Endothelial cell of umbilical vein (primary cell): ENCODE measurements around the gene PLPPR3. TPM values are rescaled to one million over a fixed set of nuclear protein-coding genes. Genes with fewer than 3 reads are reported as not detected.

Source experiments
- BruUV-seq: library from RNA; stranded (reverse); fragments of 400-500 nt; replicated peaks from 2 replicates; lab custom pipeline; 2021; lab: Mats Ljungman, UMichigan
- CTCF ChIA-PET: fragments of 300-600, 350-600 bp; sonication (Branson Sonifier 250); formaldehyde crosslinking; loops from one replicate; lab custom pipeline; 2021; ENCODE audit warnings: antibody characterized with exemption, inconsistent platforms; lab: Charles Lee
- POLR2A ChIA-PET: fragments of 300-600, 350-600 bp; sonication (Branson Sonifier 250); formaldehyde crosslinking; loops from one replicate; lab custom pipeline; 2021; ENCODE audit warnings: antibody characterized with exemption, inconsistent platforms; lab: Charles Lee
- DNase-seq: peaks from one replicate; pipeline ENCODE4 v3.0.0-alpha.2; 2011; ENCODE audit warnings: low read depth, low spot score
- FAIRE-seq: peaks from 2 replicates; lab custom pipeline; 2011; peaks lifted over from hg19 to GRCh38; lab: Jason Lieb, UNC
- H2AFZ ChIP-seq: 2 replicates; pipeline ENCODE4 v1.6.0; 2012; ENCODE audit warnings: low read depth, low read length, control low read depth, inconsistent platforms
- H3K27ac ChIP-seq: 2 replicates; pipeline ENCODE4 v1.5.1; 2011; ENCODE audit warnings: low read depth, mild to moderate bottlenecking, control low read depth, low read length, moderate library complexity; ENCODE audit not compliant: insufficient read depth
- H3K27me3 ChIP-seq, 2 experiments: 2 replicates each; pipeline versions ENCODE4 v1.6.0 to v1.6.1; 2011; ENCODE audit warnings: low read length in 2 of 2, mixed read lengths in 1 of 2; ENCODE audit not compliant: control insufficient read depth in 2 of 2, insufficient read depth in 2 of 2
- H3K36me3 ChIP-seq, 2 experiments: 2 replicates in 1 of 2; 3 replicates in 1 of 2; pipeline ENCODE4 v1.5.1; 2011; ENCODE audit warnings: low read length in 2 of 2, mild to moderate bottlenecking in 1 of 2, moderate library complexity in 1 of 2; ENCODE audit not compliant: control insufficient read depth in 2 of 2, insufficient read depth in 2 of 2; ENCODE audit errors: extremely low read depth in 1 of 2
- H3K4me1 ChIP-seq: 3 replicates; pipeline ENCODE4 v1.5.1; 2011; ENCODE audit warnings: mild to moderate bottlenecking, low read length; ENCODE audit not compliant: control insufficient read depth, insufficient read depth; ENCODE audit errors: extremely low read depth
- H3K4me2 ChIP-seq: 2 replicates; pipeline ENCODE4 v1.6.1; 2011; ENCODE audit warnings: low read length, control low read depth, mixed read lengths; ENCODE audit not compliant: insufficient read depth
- H3K4me3 ChIP-seq, 3 experiments: fragments of 200-600 bp in 1 of 3; sonication (generic), shearing (Covaris generic) in 1 of 3; replicated peaks in 1 of 3; 2 replicates each; pipeline ENCODE4 v1.5.1; 2011 to 2016; ENCODE audit warnings: control low read depth in 3 of 3, low read length in 3 of 3, mild to moderate bottlenecking in 2 of 3, inconsistent platforms in 1 of 3, low read depth in 1 of 3, moderate library complexity in 1 of 3; ENCODE audit not compliant: insufficient read depth in 1 of 3
- H3K79me2 ChIP-seq: 2 replicates; pipeline ENCODE4 v1.6.0; 2012; ENCODE audit warnings: low read length, inconsistent platforms; ENCODE audit not compliant: control insufficient read depth, insufficient read depth
- H3K9ac ChIP-seq: replicated peaks from 2 replicates; pipeline ENCODE3; 2011; ENCODE audit warnings: low read length, control low read depth; ENCODE audit not compliant: insufficient read depth; ENCODE audit errors: extremely low read depth
- H3K9me1 ChIP-seq: replicated peaks from 3 replicates; pipeline ENCODE4 v1.6.0; 2011; ENCODE audit warnings: mild to moderate bottlenecking, low read length; ENCODE audit not compliant: control insufficient read depth, insufficient read depth; ENCODE audit errors: extremely low read depth
- H3K9me3 ChIP-seq: replicated peaks from 2 replicates; pipeline ENCODE4 v1.5.1; 2012; ENCODE audit warnings: low read length, inconsistent platforms; ENCODE audit not compliant: control insufficient read depth, insufficient read depth
- H4K20me1 ChIP-seq: replicated peaks from 2 replicates; pipeline ENCODE3; 2011; ENCODE audit warnings: mild to moderate bottlenecking, low read length; ENCODE audit not compliant: control insufficient read depth, insufficient read depth; ENCODE audit errors: extremely low read depth
- EZH2 ChIP-seq: IDR thresholded peaks from 2 replicates; pipeline ENCODE4 v1.6.1; 2012; ENCODE audit warnings: borderline replicate concordance, low read depth, mild to moderate bottlenecking, moderate library complexity, low read length, inconsistent platforms; ENCODE audit not compliant: severe bottlenecking
- FOS ChIP-seq: IDR thresholded peaks from 2 replicates; pipeline ENCODE4 v1.6.1; 2011; ENCODE audit warnings: mild to moderate bottlenecking, low read length, moderate library complexity, borderline replicate concordance; ENCODE audit not compliant: insufficient read depth
- GATA2 ChIP-seq: IDR thresholded peaks from 2 replicates; pipeline ENCODE4 v1.7.0; 2011; ENCODE audit warnings: low read depth, mild to moderate bottlenecking, moderate library complexity, mixed read lengths, low read length; ENCODE audit not compliant: insufficient read length, insufficient read depth
- JUN ChIP-seq: IDR thresholded peaks from 2 replicates; pipeline ENCODE4 v1.6.1; 2011; ENCODE audit warnings: borderline replicate concordance, low read depth; ENCODE audit not compliant: insufficient read length, insufficient read depth
- MYC ChIP-seq: IDR thresholded peaks from one replicate; pipeline ENCODE4 v1.6.1; 2011; ENCODE audit warnings: mild to moderate bottlenecking, low read depth, low read length
- POLR2A ChIP-seq: IDR thresholded peaks from 2 replicates; pipeline ENCODE4 v1.6.1; 2012; ENCODE audit warnings: low read depth, mild to moderate bottlenecking, control low read depth, low read length
- POLR2AphosphoS5 ChIP-seq: IDR thresholded peaks from 2 replicates; pipeline ENCODE4 v1.6.1; 2012; ENCODE audit warnings: low read depth, mild to moderate bottlenecking, control low read depth, low read length, moderate library complexity; ENCODE audit not compliant: insufficient read depth
- dilution Hi-C: fragments of 300-500 bp; cut with MboI; formaldehyde crosslinking; loops from one replicate; pipeline ENCODE4 v1.15.0; 2019; ENCODE audit warnings: low sequenced_read_pairs; ENCODE audit not compliant: extremely low pct_ligation_motif_present
- intact Hi-C: fragments of 100-400 bp; cut with micrococcal nuclease; formaldehyde crosslinking; loops from one replicate; pipeline ENCODE4 v1.10.0; 2022
- polyA plus RNA-seq, 4 experiments: library from polyadenylated mRNA; depleted of rRNA in 3 of 4; stranded (reverse) in 3 of 4; unstranded in 1 of 4; fragments of >200 nt; gene quantifications; 2 replicates each; pipeline versions ENCODE4 v1.2.1 to v1.2.3, GENCODE V29; 2011 to 2012; ENCODE audit warnings: missing spikeins in 1 of 4
- total RNA-seq: library from RNA; stranded (reverse); gene quantifications from 2 replicates; pipeline ENCODE4 v1.2.3, GENCODE V29; 2021
- TF ChIP-seq, protein P1 (sequence below): IDR thresholded peaks from 2 replicates; pipeline ENCODE4 v1.6.1; 2011; ENCODE audit not compliant: insufficient read depth, insufficient read length
- TF ChIP-seq, protein P2 (sequence below), 2 donors: IDR thresholded peaks; 1 replicate in 1 of 2; 2 replicates in 1 of 2; pipeline ENCODE4 v1.5.1; 2011; ENCODE audit warnings: low read length in 2 of 2, mild to moderate bottlenecking in 2 of 2, moderate library complexity in 2 of 2, control low read depth in 1 of 2, inconsistent platforms in 1 of 2, low read depth in 1 of 2; ENCODE audit not compliant: insufficient read depth in 1 of 2; ENCODE audit errors: extremely low read depth in 1 of 2

The PLPPR3 gene
- total and polyA plus RNA-seq, 2 donors (not counting 3 experiments of a cell fraction or from before 2014, with no cell fraction given) = 1.1 to 1.2 TPM

DNA sequence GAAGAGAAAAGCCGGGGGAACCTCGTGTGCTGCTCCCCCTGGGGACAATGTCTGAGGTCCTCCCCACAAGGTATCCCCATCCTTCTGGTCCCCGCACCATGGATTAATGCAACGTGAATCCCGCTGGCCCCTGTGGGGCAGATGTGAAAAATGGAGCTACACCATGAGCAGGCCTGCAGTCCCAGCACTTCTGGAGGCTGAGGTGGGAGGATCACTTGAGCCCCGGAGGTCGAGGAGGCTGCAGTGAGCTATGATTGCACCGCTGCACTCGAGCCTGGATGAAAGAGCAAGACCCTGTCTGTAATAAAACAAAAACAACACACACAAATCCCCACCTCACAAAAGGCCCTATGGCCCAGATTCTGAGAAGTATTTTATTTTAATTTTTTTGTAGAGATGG lies 36.5 kb upstream of the PLPPR3 start:
- no peak for FAIRE-seq
- Histone ChIP-seq H3K36me3 (no peaks in the 10 kb centered on the region), H3K79me2 (no peaks in the 10 kb centered on the region)

More for the DNA sequence above, 36.5 kb upstream of the PLPPR3 start:
- H3K27me3 ChIP-seq = peaks cover 0 to 2% of the 10 kb centered on the region in 2 experiments
- DNase-seq = no peak
- dilution Hi-C loops = no loop called here
- TF ChIP-seq FOS = no peak
- no peak for TF ChIP-seq GATA2
- TF ChIP-seq, protein P1, sequence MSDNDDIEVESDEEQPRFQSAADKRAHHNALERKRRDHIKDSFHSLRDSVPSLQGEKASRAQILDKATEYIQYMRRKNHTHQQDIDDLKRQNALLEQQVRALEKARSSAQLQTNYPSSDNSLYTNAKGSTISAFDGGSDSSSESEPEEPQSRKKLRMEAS = no peak
- TF ChIP-seq, protein P2, sequence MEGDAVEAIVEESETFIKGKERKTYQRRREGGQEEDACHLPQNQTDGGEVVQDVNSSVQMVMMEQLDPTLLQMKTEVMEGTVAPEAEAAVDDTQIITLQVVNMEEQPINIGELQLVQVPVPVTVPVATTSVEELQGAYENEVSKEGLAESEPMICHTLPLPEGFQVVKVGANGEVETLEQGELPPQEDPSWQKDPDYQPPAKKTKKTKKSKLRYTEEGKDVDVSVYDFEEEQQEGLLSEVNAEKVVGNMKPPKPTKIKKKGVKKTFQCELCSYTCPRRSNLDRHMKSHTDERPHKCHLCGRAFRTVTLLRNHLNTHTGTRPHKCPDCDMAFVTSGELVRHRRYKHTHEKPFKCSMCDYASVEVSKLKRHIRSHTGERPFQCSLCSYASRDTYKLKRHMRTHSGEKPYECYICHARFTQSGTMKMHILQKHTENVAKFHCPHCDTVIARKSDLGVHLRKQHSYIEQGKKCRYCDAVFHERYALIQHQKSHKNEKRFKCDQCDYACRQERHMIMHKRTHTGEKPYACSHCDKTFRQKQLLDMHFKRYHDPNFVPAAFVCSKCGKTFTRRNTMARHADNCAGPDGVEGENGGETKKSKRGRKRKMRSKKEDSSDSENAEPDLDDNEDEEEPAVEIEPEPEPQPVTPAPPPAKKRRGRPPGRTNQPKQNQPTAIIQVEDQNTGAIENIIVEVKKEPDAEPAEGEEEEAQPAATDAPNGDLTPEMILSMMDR (IDR thresholded peaks at IDR 0.05; ENCODE audit: extremely low read depth in 1 of 2, insufficient read depth in 1 of 2, low read depth in 1 of 2, low read length in 2 of 2) = no peak
- no peak for TF ChIP-seq MYC
- no peak for TF ChIP-seq POLR2A
- TF ChIP-seq POLR2AphosphoS5 = no peak
- no peak for TF ChIP-seq JUN
- TF ChIP-seq EZH2 = no peak
- CTCF ChIA-PET = interaction anchor here (1.1 to 2.2 kb wide), 2 partner anchors 10 to 126 kb away, joined by 3 to 9 read pairs; partner anchors contain the start of gene WDR18
- POLR2A ChIA-PET = no interaction called here
- H3K27ac ChIP-seq = no peak overlapping the region
- no peaks in the 10 kb centered on the region for H4K20me1 ChIP-seq
- no peaks in the 10 kb centered on the region for H3K9me3 ChIP-seq
- H3K9ac ChIP-seq = no peak overlapping the region
- H3K4me2 ChIP-seq = no peak overlapping the region
- no TSS peak for BruUV-seq
- no peak overlapping the region for H3K4me3 ChIP-seq
- intact Hi-C loops = no loop called here
- H3K4me1 ChIP-seq = no peaks in the 10 kb centered on the region
- no peaks in the 10 kb centered on the region for H3K9me1 ChIP-seq
- H2AFZ ChIP-seq = no peak overlapping the region
